Measurements from ENCODE around the gene ELP5.

ELP5 gene

GRCh38 chr17:7258731-7259554 lies 6.9 kb downstream of the ELP5 start (continued):
- TF ChIP-seq ZNF785 (tag by site-specific recombination; IDR thresholded peaks at IDR 0.05) (no peak), ZNF248 (tag by site-specific recombination; IDR thresholded peaks at IDR 0.05) (no peak), SP7 (tag by site-specific recombination; IDR thresholded peaks at IDR 0.05) (peak; percentile 47; the same call in 1 of the 2 replicates), ZNF280C (tag by site-specific recombination; IDR thresholded peaks at IDR 0.05) (no peak), ZFHX2 (tag by site-specific recombination; conservative IDR thresholded peaks at IDR 0.05) (peak; percentile 89), PRDM1 (tag by site-specific recombination; IDR thresholded peaks at IDR 0.05) (0 out of 2 replicates have a peak, but pooled peaks have one; percentile 27), SALL2 (tag by site-specific recombination; IDR thresholded peaks at IDR 0.05; ENCODE audit: borderline replicate concordance) (no peak), SCRT2 (tag by site-specific recombination; IDR thresholded peaks at IDR 0.05) (peak; percentile 76), KLF1 (tag by site-specific recombination; IDR thresholded peaks at IDR 0.05) (peak; percentile 64), ZNF624 (tag by site-specific recombination; IDR thresholded peaks at IDR 0.05) (no peak), ZEB2 (tag by site-specific recombination; IDR thresholded peaks at IDR 0.05) (peak; percentile 47; the same call in 1 of the 2 replicates), ZBTB6 (tag by site-specific recombination; IDR thresholded peaks at IDR 0.05) (peak; percentile 68), ZBTB17 (tag by site-specific recombination; IDR thresholded peaks at IDR 0.05) (peak; percentile 40; the same call in 1 of the 2 replicates), ZNF558 (tag by site-specific recombination; IDR thresholded peaks at IDR 0.05) (no peak), ZBTB11 (tag by site-specific recombination; conservative IDR thresholded peaks at IDR 0.05; ENCODE audit: low read depth) (no peak), KLF8 (tag by site-specific recombination; IDR thresholded peaks at IDR 0.05) (no peak), ZNF23 (tag by site-specific recombination; IDR thresholded peaks at IDR 0.05; ENCODE audit: borderline replicate concordance) (no peak), ATF2 (tag by site-specific recombination; IDR thresholded peaks at IDR 0.05; ENCODE audit: low read depth) (no peak)

- Histone ChIP-seq H3K27ac (ENCODE audit: extremely low read depth, low read depth, low read length) (0 out of 2 replicates have a peak overlapping the region, but pooled peaks have one; percentile 32), H3K4me1 (ENCODE audit: control insufficient read depth, insufficient read depth, low read length) (peaks cover 15% of the 10 kb centered on the region), H3K36me3 (ENCODE audit: control insufficient read depth in 2 of 2, insufficient read depth in 1 of 2, low read length in 2 of 2) (peaks cover 33 to 60% of the 10 kb centered on the region in 2 experiments), H3K4me3 (ENCODE audit: low read depth, low read length) (no peak overlapping the region), H3K9me3 (ENCODE audit: control insufficient read depth, insufficient read depth, low read depth, low read length) (no peaks in the 10 kb centered on the region)
- POLR2A ChIA-PET: interaction anchor here (0.5 to 0.9 kb wide), 4 partner anchors 22 to 296 kb away, joined by 3 to 4 read pairs (median 3); partner anchors contain the start of gene SLC2A4
- TF ChIP-seq ZNF335 (tag by site-specific recombination; conservative IDR thresholded peaks at IDR 0.05): 0 out of 2 replicates have a peak, but pooled peaks have one; percentile 36
- TF ChIP-seq ZNF501 (tag by site-specific recombination; IDR thresholded peaks at IDR 0.05): no peak
- CTCF ChIA-PET: interaction anchor here (1.2 to 1.4 kb wide), 2 partner anchors 21 to 36 kb away, joined by 4 read pairs; no protein-coding TSS in a partner anchor
These were observed 7.5 kb downstream of the ELP5 start for GRCh38 chr17:7259555-7259889.
